T-helper 17 cell (primary cell): ENCODE measurements around the gene LEP. TPM values are rescaled to one million over a fixed set of nuclear protein-coding genes. Genes with fewer than 3 reads are reported as not detected.

Experiments used
- ATAC-seq: fragments of 150-1000 bp; cut with Tn5 transposase; 2 replicates; pipeline ENCODE4 v1.10.0; 2021; ENCODE audit warnings: mild to moderate bottlenecking, moderate library complexity
- DNase-seq, 3 donors: peaks; one replicate each; pipeline versions ENCODE4 v3.0.0 to v3.0.0-alpha.2; 2020 to 2021
- H3K9me3 ChIP-seq: one replicate; pipeline ENCODE4 v1.7.0; 2013; ENCODE audit warnings: low read length, mild to moderate bottlenecking; ENCODE audit not compliant: control insufficient read depth, poor library complexity, severe bottlenecking
- H3K27ac Mint-ChIP-seq: one replicate; pipeline ENCODE4 v1.8.0; 2022; ENCODE audit warnings: mild to moderate bottlenecking, moderate library complexity, mixed read lengths
- H3K27me3 Mint-ChIP-seq: one replicate; pipeline ENCODE4 v1.8.0; 2022; ENCODE audit warnings: mixed read lengths
- H3K36me3 Mint-ChIP-seq: one replicate; pipeline ENCODE4 v1.8.0; 2022; ENCODE audit warnings: low read depth, mixed read lengths
- H3K4me1 Mint-ChIP-seq: one replicate; pipeline ENCODE4 v1.8.0; 2022; ENCODE audit warnings: mild to moderate bottlenecking, mixed read lengths
- H3K4me3 Mint-ChIP-seq: one replicate; pipeline ENCODE4 v1.8.0; 2022; ENCODE audit warnings: mild to moderate bottlenecking, moderate library complexity, mixed read lengths
- total RNA-seq, 4 donors: library from RNA in 2 of 4; stranded (reverse) in 2 of 4; gene quantifications; one replicate each; pipeline ENCODE4 v1.2.3 and lab custom pipeline; 2022 to 2026

The LEP gene
- total RNA-seq, 2 donors from 2014 or later: not detected

GRCh38 chr7:128243273-128243672 is 2.2 kb downstream of the LEP start:
- H3K4me3 Mint-ChIP-seq: no peak overlapping the region
- H3K27me3 Mint-ChIP-seq: peaks cover 40% of the 10 kb centered on the region
- DNase-seq (no peak), ATAC-seq (no peak)
- no peak overlapping the region for H3K27ac Mint-ChIP-seq
- H3K9me3 ChIP-seq: no peaks in the 10 kb centered on the region
- H3K36me3 Mint-ChIP-seq: peaks cover 2% of the 10 kb centered on the region
- peaks cover 2% of the 10 kb centered on the region for H3K4me1 Mint-ChIP-seq

DNA sequence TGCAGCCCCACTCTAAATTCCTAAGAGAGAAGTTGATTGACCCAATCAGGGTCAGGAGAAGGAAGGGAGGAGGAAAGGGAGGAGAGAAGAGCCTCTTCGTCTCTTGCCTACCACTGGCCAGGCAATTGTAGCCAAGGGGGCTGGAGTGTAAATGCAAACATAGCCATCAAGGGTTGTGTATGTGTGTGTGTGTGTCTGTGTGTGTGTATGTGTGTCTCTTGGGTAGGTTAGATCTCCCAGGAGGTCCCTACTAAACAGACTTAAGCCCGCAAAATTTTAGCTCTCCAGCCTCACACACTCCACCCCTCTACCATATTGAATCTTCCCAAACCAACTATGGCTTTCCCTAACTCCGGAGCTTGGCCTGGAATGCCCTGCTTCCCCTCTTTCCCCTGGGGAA is 3.8 kb downstream of the LEP start:
- no peak for ATAC-seq
- peaks cover 2% of the 10 kb centered on the region for H3K4me1 Mint-ChIP-seq
- no peaks in the 10 kb centered on the region for H3K36me3 Mint-ChIP-seq
- peaks cover 46% of the 10 kb centered on the region for H3K27me3 Mint-ChIP-seq
- no peak overlapping the region for H3K27ac Mint-ChIP-seq
- DNase-seq: no peak
- no peak overlapping the region for H3K4me3 Mint-ChIP-seq
- no peaks in the 10 kb centered on the region for H3K9me3 ChIP-seq

- Mint-ChIP-seq H3K27me3 (peaks cover 42% of the 10 kb centered on the region), H3K4me3 (no peak overlapping the region), H3K4me1 (peaks cover 2% of the 10 kb centered on the region), H3K27ac (no peak overlapping the region), H3K36me3 (no peaks in the 10 kb centered on the region)
- ATAC-seq (no peak), DNase-seq (no peak)
- no peaks in the 10 kb centered on the region for H3K9me3 ChIP-seq
These were observed 6.0 kb downstream of the LEP start for GRCh38 chr7:128247108-128247507.

DNA sequence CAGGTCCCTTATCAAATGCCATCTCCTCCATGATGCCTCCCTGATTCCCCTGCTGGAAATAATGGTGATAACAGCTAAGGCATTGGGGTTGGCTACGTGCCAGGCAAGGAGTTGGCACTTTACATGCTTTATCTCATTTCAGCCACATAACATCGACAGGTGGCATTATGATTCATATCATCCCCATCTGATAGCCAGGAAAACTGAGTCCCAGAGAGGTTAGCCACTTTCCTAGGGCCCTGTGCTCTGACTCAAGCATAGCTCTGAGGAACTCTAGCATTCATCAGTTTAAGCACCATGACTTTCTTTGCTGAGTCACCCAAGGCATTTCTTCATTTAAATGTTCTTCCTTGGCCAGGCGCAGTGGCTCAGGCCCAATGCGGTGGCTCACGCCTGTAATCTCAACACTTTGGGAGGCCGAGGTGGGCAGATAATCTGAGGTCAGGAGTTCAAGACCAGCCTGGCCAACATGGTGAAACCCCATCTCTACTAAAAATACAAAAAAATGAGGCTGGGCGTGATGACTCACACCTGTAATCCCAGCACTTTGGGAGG is 6.6 kb downstream of the LEP start:
- Mint-ChIP-seq H3K27ac (no peak overlapping the region), H3K4me1 (peaks cover 2% of the 10 kb centered on the region), H3K27me3 (peaks cover 36% of the 10 kb centered on the region), H3K4me3 (no peak overlapping the region), H3K36me3 (no peaks in the 10 kb centered on the region)
- DNase-seq (no peak), ATAC-seq (no peak)
- no peaks in the 10 kb centered on the region for H3K9me3 ChIP-seq

DNA sequence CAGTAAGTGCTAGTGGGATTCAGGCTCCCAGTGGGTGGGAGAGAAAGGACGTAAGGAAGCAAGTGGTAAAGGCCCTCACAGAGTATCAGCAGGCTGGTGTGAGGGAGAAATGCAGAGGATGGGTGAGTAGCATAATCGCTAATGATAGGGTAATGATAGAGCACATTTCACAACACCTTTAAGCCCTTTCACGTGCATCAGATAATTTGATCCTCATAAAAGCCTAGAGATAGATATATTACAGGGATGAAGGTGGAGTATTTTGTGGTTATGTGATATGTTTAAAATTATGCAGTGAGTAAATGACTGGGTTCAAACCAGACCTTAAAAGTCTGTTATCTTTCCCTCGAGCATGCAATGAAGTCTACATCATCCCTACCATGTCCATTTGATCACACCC is 10.3 kb downstream of the LEP start:
- no peaks in the 10 kb centered on the region for H3K36me3 Mint-ChIP-seq
- no peak overlapping the region for H3K27ac Mint-ChIP-seq
- DNase-seq (no peak), ATAC-seq (no peak)
- H3K4me3 Mint-ChIP-seq: no peak overlapping the region
- no peaks in the 10 kb centered on the region for H3K4me1 Mint-ChIP-seq
- H3K27me3 Mint-ChIP-seq: peaks cover 44% of the 10 kb centered on the region
- no peaks in the 10 kb centered on the region for H3K9me3 ChIP-seq

GRCh38 chr7:128253701-128254100 is 12.6 kb downstream of the LEP start:
- H3K9me3 ChIP-seq: no peaks in the 10 kb centered on the region

DNA sequence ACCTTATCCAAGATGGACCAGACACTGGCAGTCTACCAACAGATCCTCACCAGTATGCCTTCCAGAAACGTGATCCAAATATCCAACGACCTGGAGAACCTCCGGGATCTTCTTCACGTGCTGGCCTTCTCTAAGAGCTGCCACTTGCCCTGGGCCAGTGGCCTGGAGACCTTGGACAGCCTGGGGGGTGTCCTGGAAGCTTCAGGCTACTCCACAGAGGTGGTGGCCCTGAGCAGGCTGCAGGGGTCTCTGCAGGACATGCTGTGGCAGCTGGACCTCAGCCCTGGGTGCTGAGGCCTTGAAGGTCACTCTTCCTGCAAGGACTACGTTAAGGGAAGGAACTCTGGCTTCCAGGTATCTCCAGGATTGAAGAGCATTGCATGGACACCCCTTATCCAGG is 13.4 kb downstream of the LEP start:
- Mint-ChIP-seq H3K36me3 (peaks cover 3% of the 10 kb centered on the region), H3K27ac (no peak overlapping the region), H3K4me1 (peaks cover 4% of the 10 kb centered on the region), H3K4me3 (no peak overlapping the region), H3K27me3 (peaks cover 50% of the 10 kb centered on the region)
- no peak for ATAC-seq
- no peak for DNase-seq
- no peaks in the 10 kb centered on the region for H3K9me3 ChIP-seq

More at GRCh38 chr7:128253701-128254100, 12.6 kb downstream of the LEP start:
- ATAC-seq (no peak), DNase-seq (no peak)
- H3K27ac Mint-ChIP-seq: no peak overlapping the region
- peaks cover 50% of the 10 kb centered on the region for H3K27me3 Mint-ChIP-seq
- no peak overlapping the region for H3K4me3 Mint-ChIP-seq
- no peaks in the 10 kb centered on the region for H3K4me1 Mint-ChIP-seq
- H3K36me3 Mint-ChIP-seq: no peaks in the 10 kb centered on the region

GRCh38 chr7:128255271-128255670 is 14.2 kb downstream of the LEP start:
- Mint-ChIP-seq H3K27me3 (peaks cover 57% of the 10 kb centered on the region), H3K4me3 (no peak overlapping the region), H3K27ac (no peak overlapping the region), H3K4me1 (peaks cover 4% of the 10 kb centered on the region), H3K36me3 (peaks cover 3% of the 10 kb centered on the region)
- no peak for DNase-seq
- no peaks in the 10 kb centered on the region for H3K9me3 ChIP-seq
- ATAC-seq: no peak

- no peak for ATAC-seq
- peaks cover 3% of the 10 kb centered on the region for H3K36me3 Mint-ChIP-seq
These were observed 16.4 kb downstream of the LEP start for GRCh38 chr7:128257458-128257857.

GRCh38 chr7:128259131-128260061 is 18.3 kb downstream of the LEP start:
- Mint-ChIP-seq H3K36me3 (peaks cover 3% of the 10 kb centered on the region), H3K27me3 (peaks cover 59% of the 10 kb centered on the region), H3K4me3 (no peak overlapping the region), H3K27ac (peak overlapping the region; percentile 62), H3K4me1 (peaks cover 4% of the 10 kb centered on the region)
- no peak for DNase-seq
- ATAC-seq: no peak
- H3K9me3 ChIP-seq: no peaks in the 10 kb centered on the region

More at GRCh38 chr7:128257458-128257857, 16.4 kb downstream of the LEP start:
- H3K4me3 Mint-ChIP-seq: no peak overlapping the region
- H3K4me1 Mint-ChIP-seq: peaks cover 4% of the 10 kb centered on the region
- no peak overlapping the region for H3K27ac Mint-ChIP-seq
- no peak for DNase-seq
- no peaks in the 10 kb centered on the region for H3K9me3 ChIP-seq
- H3K27me3 Mint-ChIP-seq: peaks cover 57% of the 10 kb centered on the region

DNA sequence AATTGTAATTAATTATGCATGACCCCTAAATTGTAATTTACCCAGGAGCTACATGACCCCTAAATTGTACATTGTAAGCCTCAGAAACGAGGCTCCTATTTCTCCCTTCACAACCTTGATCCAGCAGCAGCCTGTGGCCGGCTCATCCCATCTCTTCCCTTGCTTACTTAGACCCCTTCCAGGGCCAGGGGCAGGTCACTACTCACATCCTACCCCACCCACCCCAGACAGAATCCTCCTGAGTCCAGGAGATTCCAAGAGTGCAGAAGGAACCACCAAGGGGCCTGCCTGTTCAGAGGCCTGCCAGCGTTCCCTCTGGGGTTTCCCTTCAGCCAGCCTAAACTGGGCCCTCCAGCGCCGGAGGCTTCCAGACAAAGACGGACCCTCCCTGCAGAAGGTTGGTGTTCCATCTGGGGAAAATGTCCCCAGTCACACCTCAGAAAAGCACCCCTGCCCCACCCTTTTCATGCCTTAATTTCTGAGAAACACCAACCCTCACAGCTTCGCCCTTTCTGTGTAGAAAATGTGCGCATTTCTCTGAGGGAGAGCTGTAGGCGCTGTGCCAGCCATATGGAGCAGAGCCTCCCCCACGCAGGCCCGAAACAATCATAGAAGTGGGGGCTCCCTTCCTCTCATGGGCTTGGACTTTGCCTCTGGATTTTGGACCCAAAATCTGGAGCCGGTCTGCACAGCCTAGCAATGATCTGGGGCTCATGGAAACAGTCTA is 19.2 kb downstream of the LEP start:
- DNase-seq (no peak), ATAC-seq (no peak)
- Mint-ChIP-seq H3K4me3 (no peak overlapping the region), H3K27ac (no peak overlapping the region), H3K36me3 (peaks cover 3% of the 10 kb centered on the region), H3K27me3 (peaks cover 52% of the 10 kb centered on the region), H3K4me1 (peaks cover 4% of the 10 kb centered on the region)
- no peaks in the 10 kb centered on the region for H3K9me3 ChIP-seq

DNA sequence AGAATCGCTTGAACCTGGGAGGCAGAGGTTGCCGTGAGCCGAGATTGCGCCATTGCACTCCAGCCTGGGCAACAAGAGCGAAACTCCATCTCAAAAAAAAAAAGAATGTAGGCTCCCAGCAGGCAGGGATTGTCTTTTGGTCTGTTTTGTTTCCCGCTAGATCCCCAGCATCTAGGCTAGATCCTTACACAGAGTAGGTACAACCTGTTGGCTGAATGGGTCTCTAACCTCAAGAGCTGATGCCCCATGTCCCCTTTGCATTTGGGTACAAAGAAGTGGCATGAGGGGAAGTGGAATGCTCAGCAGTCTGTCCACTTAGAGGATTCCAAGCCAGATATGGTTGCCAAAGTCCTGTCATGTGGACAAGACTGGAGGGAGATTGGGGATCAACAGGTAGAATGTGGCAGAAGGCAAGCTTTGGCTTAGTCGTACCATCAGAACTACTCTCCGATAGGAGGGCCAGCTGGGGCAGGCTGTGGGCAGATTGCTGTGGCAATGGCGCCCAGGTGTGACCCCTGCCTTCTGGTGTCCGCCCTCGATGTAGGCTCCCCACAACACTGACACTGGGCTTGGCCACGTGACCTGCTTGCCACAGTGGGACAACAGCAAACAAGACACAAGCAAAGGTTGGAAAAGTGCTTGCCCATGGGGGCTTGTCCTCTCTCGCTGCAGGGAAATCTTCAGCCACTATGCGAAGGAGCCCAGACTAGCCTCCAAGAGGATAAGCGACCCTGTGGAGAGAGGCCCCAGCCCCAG is 21.4 kb downstream of the LEP start:
- H3K4me3 Mint-ChIP-seq: no peak overlapping the region
- H3K27ac Mint-ChIP-seq: no peak overlapping the region
- peaks cover 4% of the 10 kb centered on the region for H3K4me1 Mint-ChIP-seq
- DNase-seq (no peak), ATAC-seq (no peak)
- H3K36me3 Mint-ChIP-seq: peaks cover 7% of the 10 kb centered on the region
- H3K27me3 Mint-ChIP-seq: peaks cover 50% of the 10 kb centered on the region
- no peaks in the 10 kb centered on the region for H3K9me3 ChIP-seq

DNA sequence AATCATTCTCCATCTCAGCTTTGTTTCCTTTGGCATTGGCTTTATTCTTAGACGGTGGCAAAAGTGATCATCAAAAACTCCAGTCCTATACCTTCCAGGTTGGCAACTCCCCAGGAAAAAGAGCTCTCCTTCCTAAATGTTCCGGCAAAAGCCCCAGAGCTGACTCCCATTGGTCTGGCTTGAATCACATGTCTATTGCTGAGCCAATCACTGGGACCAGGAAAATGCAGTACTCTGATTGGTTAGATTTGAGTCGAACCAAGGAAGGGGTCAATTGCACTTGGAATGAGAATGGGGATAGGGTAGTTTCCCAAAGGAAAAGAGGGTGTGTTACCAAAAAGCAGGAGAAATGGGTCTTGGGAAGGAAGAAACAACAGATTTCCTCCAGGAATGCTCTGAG is 22.3 kb downstream of the LEP start:
- no peak for ATAC-seq
- H3K27ac Mint-ChIP-seq: no peak overlapping the region
- H3K36me3 Mint-ChIP-seq: peaks cover 7% of the 10 kb centered on the region
- H3K27me3 Mint-ChIP-seq: peaks cover 53% of the 10 kb centered on the region
- H3K4me1 Mint-ChIP-seq: peaks cover 4% of the 10 kb centered on the region
- DNase-seq: no peak
- no peak overlapping the region for H3K4me3 Mint-ChIP-seq
- H3K9me3 ChIP-seq: no peaks in the 10 kb centered on the region
